ENCODE data around the gene HJURP.

The HJURP gene

DNA sequence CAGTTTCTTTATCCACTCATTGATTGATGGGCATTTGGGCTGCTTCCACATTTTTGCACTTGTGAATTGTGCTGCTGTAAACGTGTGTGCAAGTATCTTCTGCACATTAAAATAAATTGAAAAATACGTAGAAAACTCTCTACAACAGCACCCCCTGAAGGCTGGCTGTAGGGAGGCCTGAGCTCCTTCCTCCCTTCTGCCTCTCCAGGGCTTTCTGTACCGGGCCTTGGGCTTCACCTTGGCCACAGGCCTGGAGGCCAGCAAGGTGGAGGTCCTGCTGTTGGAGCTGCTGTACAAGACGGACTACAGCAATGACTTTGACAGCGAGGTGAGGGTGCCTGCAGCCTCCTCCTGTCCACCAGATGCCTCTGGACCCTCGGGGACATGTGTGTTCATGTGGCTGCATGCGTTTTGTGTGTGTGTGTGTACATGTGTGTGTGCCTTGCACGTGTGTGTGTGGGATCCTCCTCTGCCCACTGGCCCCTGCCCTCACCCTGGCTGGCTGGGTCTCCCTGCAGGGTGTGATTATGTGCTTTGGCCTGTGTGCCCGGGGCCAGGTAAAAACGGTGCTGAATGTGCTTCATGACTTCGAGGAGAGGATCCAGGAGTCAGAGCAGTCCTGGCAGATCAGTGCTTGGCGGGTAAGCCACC, 47.0 kb downstream of the HJURP start:
- no peak overlapping the region for H3K27ac Mint-ChIP-seq
- no peaks in the 10 kb centered on the region for H3K36me3 Mint-ChIP-seq
- peaks cover 40% of the 10 kb centered on the region for H3K27me3 Mint-ChIP-seq
- CTCF ChIA-PET: no interaction called here
- H3K9me3 Mint-ChIP-seq: no peaks in the 10 kb centered on the region
- no peak overlapping the region for H3K4me3 Mint-ChIP-seq
- peak; percentile 15 for DNase-seq
- H3K4me1 Mint-ChIP-seq: no peaks in the 10 kb centered on the region

DNA sequence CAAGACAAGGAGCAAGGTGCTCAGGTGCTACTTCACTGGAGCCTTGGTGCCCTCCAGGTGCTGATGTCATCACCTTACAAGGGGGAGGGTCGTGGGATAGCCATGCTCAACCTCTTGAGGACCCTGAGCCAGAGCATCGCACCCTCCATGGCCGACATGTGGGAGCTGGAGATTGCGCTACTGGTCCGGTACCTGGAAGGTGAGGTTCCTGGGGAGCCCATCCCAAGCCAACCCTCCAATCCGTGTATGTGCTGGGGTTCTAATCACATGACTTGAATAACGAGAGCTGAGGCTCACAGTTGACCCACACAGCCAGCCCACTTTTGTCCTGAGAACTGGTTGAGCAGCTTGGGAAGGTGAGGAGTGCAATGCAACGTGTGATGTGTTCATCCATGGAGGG, 50.3 kb downstream of the HJURP start:
- no peaks in the 10 kb centered on the region for H3K9me3 Mint-ChIP-seq
- peak; percentile 8 for DNase-seq
- CTCF ChIA-PET: no interaction called here
- peaks cover 29% of the 10 kb centered on the region for H3K27me3 Mint-ChIP-seq
- H3K36me3 Mint-ChIP-seq: no peaks in the 10 kb centered on the region
- H3K4me1 Mint-ChIP-seq: no peaks in the 10 kb centered on the region
- H3K27ac Mint-ChIP-seq: no peak overlapping the region
- H3K4me3 Mint-ChIP-seq: no peak overlapping the region

DNA sequence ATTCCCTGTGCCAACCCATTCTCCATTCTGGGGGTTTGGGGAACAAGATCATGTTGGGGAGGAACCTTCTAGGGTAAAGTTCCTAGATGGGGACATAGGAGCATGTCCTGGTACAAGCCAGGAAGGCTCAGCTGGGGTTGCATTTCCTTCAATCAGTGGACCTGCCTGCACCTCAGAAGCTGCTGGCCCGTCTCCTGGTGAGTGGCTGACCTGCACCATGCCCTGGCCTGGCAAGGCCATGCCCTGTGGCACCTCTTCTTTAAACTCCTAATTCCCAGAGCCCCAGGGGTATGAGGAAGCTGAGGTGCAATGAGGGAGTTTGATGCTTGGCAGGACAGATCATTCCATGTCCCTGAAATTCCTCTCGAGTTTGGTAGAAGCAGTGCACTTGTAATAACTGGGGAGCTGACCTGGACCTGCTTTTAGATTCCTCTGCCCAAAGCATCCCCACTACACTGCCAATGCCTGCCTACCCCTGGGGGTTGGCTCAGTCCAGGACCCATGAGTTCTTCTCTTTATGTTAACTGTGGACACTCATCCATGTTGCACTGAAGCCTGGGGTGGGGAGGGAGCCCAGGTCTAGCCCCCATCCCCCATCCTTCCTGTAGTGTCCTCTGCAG, 50.9 kb downstream of the HJURP start:
- Mint-ChIP-seq H3K4me3 (no peak overlapping the region), H3K9me3 (no peaks in the 10 kb centered on the region), H3K36me3 (no peaks in the 10 kb centered on the region), H3K27ac (no peak overlapping the region), H3K4me1 (no peaks in the 10 kb centered on the region), H3K27me3 (peaks cover 32% of the 10 kb centered on the region)
- CTCF ChIA-PET: no interaction called here
- peak; percentile 7 for DNase-seq

DNA sequence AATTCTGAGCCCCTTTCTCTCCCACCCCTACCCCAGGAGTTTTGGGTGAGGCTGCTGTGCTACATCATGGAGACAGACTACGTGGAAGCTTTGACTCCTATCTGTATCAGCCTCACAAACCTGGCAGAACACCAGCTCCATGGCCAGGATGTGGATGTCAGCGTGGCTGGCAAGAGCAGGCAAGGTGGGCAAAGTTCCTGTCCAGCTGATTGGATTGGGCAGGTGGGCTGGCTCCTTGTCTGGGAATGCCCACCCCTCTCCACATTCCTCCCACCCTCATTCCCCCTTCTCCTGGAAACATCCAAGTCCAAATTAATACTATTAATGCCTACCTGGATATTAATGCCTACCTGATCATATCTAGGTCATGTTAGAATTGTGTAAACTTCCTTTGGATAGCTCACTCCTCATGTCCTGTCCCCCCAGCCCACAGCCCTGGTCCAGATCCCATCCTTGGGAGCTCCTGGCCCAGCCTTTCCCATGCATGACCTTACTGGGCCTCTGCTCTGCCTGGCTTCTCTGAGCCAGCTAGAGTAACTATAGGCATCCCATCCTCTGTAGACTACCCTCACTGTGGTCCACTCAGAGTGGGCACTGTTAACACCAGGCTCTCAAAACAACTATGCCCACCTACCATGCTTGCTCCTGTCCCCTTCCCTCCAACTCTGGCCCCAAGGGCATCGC, 52.1 kb downstream of the HJURP start:
- no peaks in the 10 kb centered on the region for H3K4me1 Mint-ChIP-seq
- no peak overlapping the region for H3K27ac Mint-ChIP-seq
- peak; percentile 8 for DNase-seq
- H3K9me3 Mint-ChIP-seq: no peaks in the 10 kb centered on the region
- no peaks in the 10 kb centered on the region for H3K36me3 Mint-ChIP-seq
- CTCF ChIA-PET: no interaction called here
- H3K27me3 Mint-ChIP-seq: peaks cover 32% of the 10 kb centered on the region
- H3K4me3 Mint-ChIP-seq: no peak overlapping the region

DNA sequence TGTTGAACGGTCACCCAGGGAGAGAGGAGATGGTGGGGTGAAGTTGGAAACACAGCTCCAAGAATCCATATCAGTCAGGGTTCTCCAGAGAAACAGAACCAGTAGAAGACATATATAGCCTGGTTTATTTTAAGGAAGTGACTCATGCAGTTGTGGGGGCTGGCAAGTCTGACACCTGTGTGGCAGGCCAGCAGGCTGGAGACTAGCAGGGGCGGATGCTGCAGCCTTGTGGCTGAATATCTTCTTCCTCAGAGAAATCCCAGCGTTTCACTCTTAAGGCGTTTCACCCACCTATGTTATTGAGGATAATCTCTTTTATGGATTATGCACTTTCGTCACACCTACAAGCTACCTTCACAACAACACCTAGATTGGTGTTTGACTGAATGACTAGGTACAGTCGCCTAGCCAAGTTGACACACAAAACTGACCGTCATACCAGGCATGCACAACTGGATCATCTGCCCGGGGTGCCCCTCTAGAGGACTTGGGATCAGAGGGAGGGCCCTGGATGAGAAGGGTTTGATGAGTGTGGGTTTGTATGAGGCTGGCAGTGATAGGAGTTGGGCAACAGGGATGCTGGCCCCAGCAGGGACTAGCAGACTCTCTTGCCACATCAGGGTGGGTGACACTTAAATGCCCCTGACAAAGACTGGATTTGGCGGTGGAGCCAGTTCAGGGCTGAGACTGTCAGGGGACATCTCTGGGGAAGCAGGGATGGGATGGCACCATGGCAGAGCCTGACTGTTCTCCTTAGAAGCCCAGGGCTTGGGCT, 52.8 kb downstream of the HJURP start:
- H3K9me3 Mint-ChIP-seq: no peaks in the 10 kb centered on the region
- DNase-seq: peak; percentile 34
- CTCF ChIA-PET: no interaction called here
- H3K36me3 Mint-ChIP-seq: no peaks in the 10 kb centered on the region
- peaks cover 32% of the 10 kb centered on the region for H3K27me3 Mint-ChIP-seq
- no peaks in the 10 kb centered on the region for H3K4me1 Mint-ChIP-seq
- no peak overlapping the region for H3K27ac Mint-ChIP-seq
- H3K4me3 Mint-ChIP-seq: no peak overlapping the region

DNA sequence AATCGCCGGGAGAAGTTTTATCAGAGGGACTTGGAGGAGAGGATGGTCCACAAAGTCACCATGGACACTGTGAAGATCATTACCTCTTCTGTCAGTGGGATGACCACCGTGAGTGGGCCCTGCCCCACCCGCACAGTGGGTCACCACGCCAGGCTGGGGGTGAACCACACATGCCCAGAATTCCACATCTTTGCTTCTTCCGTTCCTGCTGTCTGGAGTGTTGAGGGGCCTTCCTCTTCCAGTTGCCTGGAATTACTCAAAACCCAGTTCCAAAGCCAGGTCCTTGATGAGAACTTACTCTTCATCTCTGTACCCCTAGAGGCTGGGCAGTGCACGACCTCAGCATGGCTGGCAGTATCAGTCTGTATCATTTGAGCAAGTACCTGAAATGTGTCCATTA, 54.1 kb downstream of the HJURP start:
- peak; percentile 2 for DNase-seq
- Mint-ChIP-seq H3K27me3 (peaks cover 32% of the 10 kb centered on the region), H3K9me3 (no peaks in the 10 kb centered on the region), H3K4me3 (no peak overlapping the region), H3K36me3 (no peaks in the 10 kb centered on the region), H3K4me1 (no peaks in the 10 kb centered on the region), H3K27ac (no peak overlapping the region)
- CTCF ChIA-PET: no interaction called here

DNA sequence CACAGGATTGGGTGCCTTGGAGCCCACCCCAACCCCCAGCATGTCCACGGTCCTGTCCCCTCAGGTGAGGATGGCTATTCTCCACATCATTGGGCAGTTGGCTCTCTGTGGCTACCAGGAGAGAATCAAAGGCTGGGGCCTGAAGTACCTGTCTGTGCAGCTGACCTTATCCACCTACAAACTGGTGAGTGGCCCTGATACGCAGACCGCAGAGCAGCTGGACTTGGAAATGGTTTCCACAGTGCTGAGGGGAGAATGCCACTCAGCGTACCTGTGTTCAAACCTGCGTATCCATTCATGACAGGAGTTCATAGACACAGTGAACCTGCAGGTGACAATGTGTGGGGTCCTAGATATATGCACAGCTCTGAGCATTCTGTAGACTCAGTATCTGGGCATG, 54.6 kb downstream of the HJURP start:
- no peak overlapping the region for H3K27ac Mint-ChIP-seq
- no peaks in the 10 kb centered on the region for H3K4me1 Mint-ChIP-seq
- H3K27me3 Mint-ChIP-seq: peaks cover 27% of the 10 kb centered on the region
- H3K9me3 Mint-ChIP-seq: no peaks in the 10 kb centered on the region
- CTCF ChIA-PET: no interaction called here
- no peaks in the 10 kb centered on the region for H3K36me3 Mint-ChIP-seq
- peak; percentile 2 for DNase-seq
- no peak overlapping the region for H3K4me3 Mint-ChIP-seq

DNA sequence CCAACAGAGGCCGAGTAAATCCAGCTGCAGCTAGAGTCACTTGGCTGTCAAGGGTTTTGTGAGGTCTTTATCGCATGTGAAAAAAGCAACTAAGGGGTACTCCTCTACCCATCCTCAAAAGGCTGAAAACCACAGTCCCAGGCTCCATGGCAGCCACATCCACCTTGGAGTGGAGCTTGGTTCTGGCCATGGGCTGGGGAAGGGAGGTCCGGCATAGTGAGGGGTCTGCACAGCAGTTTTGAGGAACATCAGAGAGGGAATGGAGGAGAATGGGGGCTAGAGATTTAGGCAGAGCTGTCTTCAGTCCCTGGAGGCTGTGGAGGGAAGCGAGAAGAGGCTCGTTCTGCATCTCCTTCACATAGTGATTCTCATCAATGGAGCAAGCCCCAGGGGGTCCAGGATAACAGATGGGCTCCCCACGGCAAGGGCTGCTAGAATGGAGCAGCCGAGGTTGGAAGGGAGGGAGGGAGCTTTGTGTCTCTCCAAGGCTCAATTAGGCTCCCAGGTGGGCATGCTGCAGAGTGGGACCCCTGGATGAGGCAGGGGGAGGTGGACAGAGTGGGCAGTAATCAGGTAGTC, 55.2 kb downstream of the HJURP start:
- Mint-ChIP-seq H3K36me3 (no peaks in the 10 kb centered on the region), H3K9me3 (no peaks in the 10 kb centered on the region), H3K27me3 (peaks cover 21% of the 10 kb centered on the region), H3K27ac (no peak overlapping the region), H3K4me3 (no peak overlapping the region), H3K4me1 (no peaks in the 10 kb centered on the region)
- DNase-seq: peak; percentile 9
- CTCF ChIA-PET: no interaction called here

DNA sequence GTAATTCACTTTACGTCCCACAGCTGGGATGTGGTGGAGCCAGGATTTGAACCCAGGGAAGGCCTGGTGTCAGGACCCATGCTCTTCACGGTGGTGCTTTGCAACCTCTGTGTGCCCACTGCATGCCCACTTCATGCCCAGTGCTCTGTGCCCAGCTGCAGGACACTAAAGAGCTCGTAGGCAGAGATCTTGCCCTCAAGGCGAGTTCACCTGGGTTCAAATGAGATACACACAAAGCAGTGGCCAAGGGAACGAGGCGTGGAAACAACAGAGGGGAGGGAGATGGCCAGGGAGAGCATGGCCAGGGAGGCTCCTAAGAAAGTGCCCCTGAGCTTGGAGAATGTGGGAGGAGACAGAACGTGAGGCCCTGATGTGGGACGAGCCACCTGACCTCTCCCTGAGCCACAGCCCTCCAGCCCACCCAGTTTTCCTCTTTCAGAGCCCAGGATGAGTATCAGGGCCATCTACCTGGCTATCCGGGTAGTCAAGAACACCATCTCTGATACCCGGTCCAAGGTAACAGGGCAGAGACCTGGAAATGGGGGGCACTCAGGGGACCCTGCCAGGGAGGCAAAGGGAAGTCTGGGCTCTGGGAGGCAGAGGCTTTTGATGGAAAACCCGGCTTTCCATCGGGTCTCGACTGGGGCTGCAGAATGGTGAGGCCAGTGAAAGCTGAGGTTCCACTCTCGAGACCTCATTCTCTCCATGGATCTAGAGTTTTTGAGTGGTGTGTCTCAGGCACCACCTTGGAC, 55.8 kb downstream of the HJURP start:
- CTCF ChIA-PET: no interaction called here
- no peaks in the 10 kb centered on the region for H3K4me1 Mint-ChIP-seq
- H3K9me3 Mint-ChIP-seq: no peaks in the 10 kb centered on the region

DNA sequence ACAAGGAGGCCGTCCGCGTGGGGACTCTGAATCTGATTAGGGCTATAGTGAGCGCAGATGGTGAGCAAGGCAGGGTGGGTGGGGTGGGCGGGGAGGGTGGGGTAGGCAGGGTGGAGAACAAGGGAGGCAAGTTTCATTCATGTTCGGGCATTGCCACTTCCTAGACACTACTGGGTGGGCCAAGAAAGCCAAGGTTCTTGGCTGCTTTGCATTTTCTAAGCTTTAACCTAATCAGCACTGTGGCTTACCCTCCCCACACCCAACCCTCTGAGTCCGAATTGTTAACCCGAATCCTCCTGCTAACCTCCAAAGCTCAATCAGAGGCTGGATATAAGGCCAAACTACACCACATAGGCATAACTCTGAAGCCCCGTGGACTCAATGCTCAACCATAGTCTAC, 58.1 kb downstream of the HJURP start:
- H3K4me1 Mint-ChIP-seq: no peaks in the 10 kb centered on the region
- H3K27me3 Mint-ChIP-seq: peaks cover 6% of the 10 kb centered on the region
- no peaks in the 10 kb centered on the region for H3K36me3 Mint-ChIP-seq
- H3K4me3 Mint-ChIP-seq: no peak overlapping the region
- CTCF ChIA-PET: no interaction called here
- no peak overlapping the region for H3K27ac Mint-ChIP-seq
- H3K9me3 Mint-ChIP-seq: no peaks in the 10 kb centered on the region
- DNase-seq: no peak

More for the DNA sequence above, 55.8 kb downstream of the HJURP start:
- H3K36me3 Mint-ChIP-seq: no peaks in the 10 kb centered on the region
- no peak overlapping the region for H3K27ac Mint-ChIP-seq
- H3K4me3 Mint-ChIP-seq: no peak overlapping the region
- no peak for DNase-seq
- H3K27me3 Mint-ChIP-seq: peaks cover 15% of the 10 kb centered on the region

DNA sequence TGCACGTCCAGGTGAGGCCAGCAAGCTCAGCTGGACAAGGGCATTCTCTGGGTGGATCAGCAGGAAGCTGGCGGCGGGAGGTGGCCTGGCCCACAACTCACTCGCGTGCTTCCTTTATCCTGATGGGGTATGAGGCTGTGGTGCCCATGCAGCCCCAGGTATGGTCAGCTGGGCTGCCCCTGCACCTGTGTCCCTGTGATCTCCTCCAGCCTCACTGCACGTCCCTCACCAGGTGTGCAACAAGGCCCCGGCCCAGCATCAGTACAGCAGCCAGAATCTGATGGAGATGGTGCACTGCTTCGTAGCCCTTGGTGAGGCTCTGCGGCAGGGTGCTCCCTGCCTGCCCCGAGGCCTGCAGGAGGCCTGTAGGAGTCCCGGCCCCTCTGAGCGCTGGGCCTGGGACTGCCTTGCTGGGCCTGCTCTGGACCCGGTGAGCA, 58.6 kb downstream of the HJURP start:
- no peak for DNase-seq
- H3K27ac Mint-ChIP-seq: no peak overlapping the region
- H3K9me3 Mint-ChIP-seq: no peaks in the 10 kb centered on the region
- CTCF ChIA-PET: no interaction called here
- no peaks in the 10 kb centered on the region for H3K36me3 Mint-ChIP-seq
- H3K4me1 Mint-ChIP-seq: no peaks in the 10 kb centered on the region
- H3K27me3 Mint-ChIP-seq: peaks cover 6% of the 10 kb centered on the region
- H3K4me3 Mint-ChIP-seq: no peak overlapping the region

DNA sequence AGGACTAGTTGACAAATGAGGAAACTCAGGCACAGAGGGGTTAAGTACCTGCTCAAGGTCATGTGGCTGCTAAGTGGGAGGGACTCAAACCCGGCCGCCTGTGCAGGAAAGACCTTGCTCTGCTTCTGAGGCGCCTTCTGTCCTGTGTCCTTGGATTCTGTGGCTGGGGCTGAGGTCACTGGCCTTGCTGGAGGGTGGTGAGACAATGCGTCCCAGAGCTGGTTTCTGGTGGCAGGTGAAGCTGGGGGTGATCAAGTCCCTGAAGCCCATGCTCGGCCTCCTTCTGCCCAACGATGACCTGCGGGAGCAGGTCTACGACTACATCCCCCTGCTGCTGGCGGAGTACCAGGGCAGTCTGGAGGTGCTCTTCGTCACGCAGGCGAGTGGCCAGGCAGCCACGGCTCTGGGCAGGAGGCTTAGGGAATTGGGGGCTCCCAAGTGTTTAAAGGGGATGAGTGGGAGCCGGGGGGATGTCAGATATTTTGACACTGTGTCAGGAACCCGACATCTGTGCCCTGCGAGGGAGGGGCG, 60.1 kb downstream of the HJURP start:
- CTCF ChIA-PET: no interaction called here
- H3K27ac Mint-ChIP-seq: no peak overlapping the region
- H3K4me1 Mint-ChIP-seq: no peaks in the 10 kb centered on the region
- peaks cover 6% of the 10 kb centered on the region for H3K27me3 Mint-ChIP-seq
- H3K36me3 Mint-ChIP-seq: no peaks in the 10 kb centered on the region
- no peak overlapping the region for H3K4me3 Mint-ChIP-seq
- H3K9me3 Mint-ChIP-seq: no peaks in the 10 kb centered on the region
- no peak for DNase-seq

DNA sequence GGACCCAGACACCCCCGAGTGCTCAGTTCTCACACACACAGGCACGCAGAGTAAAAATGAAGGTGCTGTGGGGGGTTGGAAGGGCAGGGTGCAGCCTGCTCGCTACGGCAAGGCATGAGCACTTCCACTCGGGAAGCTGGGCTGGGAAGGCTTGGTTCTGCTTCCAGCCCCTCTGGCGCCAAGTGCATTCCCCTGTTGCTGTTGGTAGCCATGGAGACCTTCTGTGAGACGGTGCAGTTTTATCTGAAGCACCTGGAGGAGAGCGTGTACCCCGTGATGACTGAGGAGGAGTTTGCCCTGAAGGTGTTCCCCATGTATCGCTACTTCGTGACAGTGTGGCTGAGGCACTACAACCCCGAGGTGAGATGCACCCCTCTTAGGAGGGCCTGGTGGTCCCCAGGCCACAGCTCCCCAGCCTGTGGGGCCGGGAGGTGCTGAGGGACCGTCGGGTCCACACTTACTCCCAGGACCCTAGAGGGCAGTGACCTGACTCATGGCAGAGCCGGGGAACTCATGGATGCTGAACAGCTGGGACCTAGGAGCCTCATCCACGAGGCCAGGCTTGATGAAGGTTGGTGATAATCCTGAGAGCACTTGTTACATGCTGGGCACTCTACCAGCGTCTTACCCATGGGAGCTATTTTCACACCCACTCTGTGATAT, 60.7 kb downstream of the HJURP start:
- CTCF ChIA-PET: no interaction called here
- no peak for DNase-seq
- H3K27me3 Mint-ChIP-seq: peaks cover 1% of the 10 kb centered on the region
- no peak overlapping the region for H3K4me3 Mint-ChIP-seq
- H3K4me1 Mint-ChIP-seq: no peaks in the 10 kb centered on the region
- H3K27ac Mint-ChIP-seq: no peak overlapping the region
- H3K36me3 Mint-ChIP-seq: no peaks in the 10 kb centered on the region
- no peaks in the 10 kb centered on the region for H3K9me3 Mint-ChIP-seq
